Parathyroid adenoma (tissue), 2 donors: Measurements from ENCODE around the gene CKLF.

Experiments
- H2AFZ ChIP-seq: fragments of 300-600 bp; sonication (generic); one replicate; pipeline ENCODE4 v1.7.0; 2017; ENCODE audit warnings: antibody characterized with exemption, mild to moderate bottlenecking
- H3K27ac ChIP-seq: fragments of 300-600 bp; sonication (generic); one replicate; pipeline ENCODE4 v1.7.0; 2017
- H3K27me3 ChIP-seq: fragments of 300-600 bp; sonication (generic); one replicate; pipeline ENCODE4 v1.7.0; 2017; ENCODE audit warnings: low read length; ENCODE audit not compliant: control insufficient read depth, insufficient read depth
- H3K36me3 ChIP-seq: fragments of 300-600 bp; sonication (generic); one replicate; pipeline ENCODE4 v1.7.0; 2017; ENCODE audit warnings: low read length; ENCODE audit not compliant: control insufficient read depth, insufficient read depth
- H3K4me1 ChIP-seq: fragments of 300-600 bp; sonication (generic); one replicate; pipeline ENCODE4 v1.7.0; 2017; ENCODE audit warnings: control low read depth
- H3K4me2 ChIP-seq: fragments of 300-600 bp; sonication (generic); one replicate; pipeline ENCODE4 v1.7.0; 2017; ENCODE audit warnings: low read length
- H3K4me3 ChIP-seq: fragments of 300-600 bp; sonication (generic); one replicate; pipeline ENCODE4 v1.7.0; 2017; ENCODE audit warnings: low read depth, low read length
- H3K79me2 ChIP-seq: fragments of 300-600 bp; sonication (generic); one replicate; pipeline ENCODE4 v1.7.0; 2017; ENCODE audit warnings: control low read depth
- H3K9ac ChIP-seq: fragments of 300-600 bp; sonication (generic); one replicate; pipeline ENCODE4 v1.7.0; 2017; ENCODE audit warnings: mild to moderate bottlenecking
- H3K9me3 ChIP-seq: fragments of 300-600 bp; sonication (generic); one replicate; pipeline ENCODE4 v1.7.0; 2017; ENCODE audit warnings: low read length; ENCODE audit not compliant: control insufficient read depth
- CTCF ChIP-seq: fragments of 300-600 bp; sonication (generic); IDR thresholded peaks from one replicate; pipeline ENCODE4 v1.7.0; 2017; ENCODE audit warnings: antibody characterized with exemption, mild to moderate bottlenecking
- donor health status: primary hyperparathyroidism.

Gene CKLF

GRCh38 chr16:66568355-66568754, 16.0 kb downstream of the CKLF start:
- Histone ChIP-seq H2AFZ (no peak overlapping the region), H3K4me3 (no peak overlapping the region), H3K27ac (no peak overlapping the region), H3K9me3 (no peaks in the 10 kb centered on the region), H3K4me2 (no peak overlapping the region), H3K36me3 (no peaks in the 10 kb centered on the region), H3K9ac (no peak overlapping the region), H3K79me2 (no peaks in the 10 kb centered on the region), H3K4me1 (no peaks in the 10 kb centered on the region), H3K27me3 (no peaks in the 10 kb centered on the region)
- TF ChIP-seq CTCF, result no peak

- Histone ChIP-seq H3K9me3 (no peaks in the 10 kb centered on the region), H3K4me2 (no peak overlapping the region), H3K27ac (no peak overlapping the region), H3K4me3 (no peak overlapping the region), H3K79me2 (no peaks in the 10 kb centered on the region), H3K36me3 (no peaks in the 10 kb centered on the region), H3K4me1 (no peaks in the 10 kb centered on the region), H2AFZ (no peak overlapping the region), H3K27me3 (no peaks in the 10 kb centered on the region), H3K9ac (no peak overlapping the region)
- TF ChIP-seq CTCF, result no peak
Measured at GRCh38 chr16:66569131-66569530, 16.8 kb downstream of the CKLF start.

- H3K9me3 ChIP-seq, result no peaks in the 10 kb centered on the region
- H2AFZ ChIP-seq, result no peak overlapping the region
- no peak for TF ChIP-seq CTCF
- no peak overlapping the region for H3K4me3 ChIP-seq
- H3K4me1 ChIP-seq, result no peaks in the 10 kb centered on the region
- H3K79me2 ChIP-seq, result no peaks in the 10 kb centered on the region
- no peak overlapping the region for H3K9ac ChIP-seq
- H3K27ac ChIP-seq, result no peak overlapping the region
- H3K36me3 ChIP-seq, result no peaks in the 10 kb centered on the region
- no peaks in the 10 kb centered on the region for H3K27me3 ChIP-seq
- no peak overlapping the region for H3K4me2 ChIP-seq
Measured at GRCh38 chr16:66569827-66570405, 17.5 kb downstream of the CKLF start.

GRCh38 chr16:66572356-66572755, 20.0 kb downstream of the CKLF start:
- Histone ChIP-seq H3K9me3 (no peaks in the 10 kb centered on the region), H3K4me1 (no peaks in the 10 kb centered on the region), H3K4me2 (no peak overlapping the region), H3K36me3 (no peaks in the 10 kb centered on the region), H3K27me3 (no peaks in the 10 kb centered on the region), H3K79me2 (no peaks in the 10 kb centered on the region), H3K4me3 (no peak overlapping the region), H3K9ac (no peak overlapping the region), H3K27ac (no peak overlapping the region), H2AFZ (no peak overlapping the region)
- TF ChIP-seq CTCF, result no peak

- no peaks in the 10 kb centered on the region for H3K9me3 ChIP-seq
- no peak overlapping the region for H3K9ac ChIP-seq
- H2AFZ ChIP-seq, result no peak overlapping the region
- no peak overlapping the region for H3K4me2 ChIP-seq
- H3K4me1 ChIP-seq, result no peaks in the 10 kb centered on the region
- no peaks in the 10 kb centered on the region for H3K36me3 ChIP-seq
- no peak overlapping the region for H3K27ac ChIP-seq
- H3K4me3 ChIP-seq, result no peak overlapping the region
- H3K27me3 ChIP-seq, result no peaks in the 10 kb centered on the region
- no peak for TF ChIP-seq CTCF
- no peaks in the 10 kb centered on the region for H3K79me2 ChIP-seq
Measured at GRCh38 chr16:66574081-66574480, 21.7 kb downstream of the CKLF start.
